GM19193 (cell line): ENCODE measurements around the gene LIN37.
A peak's percentile ranks its signal among the peaks of the same experiment; 100 is the strongest.

Source experiments
- POLR2A ChIP-seq: IDR thresholded peaks from 4 replicates; pipeline ENCODE4 v1.6.1; 2011; ENCODE audit not compliant: insufficient read depth, insufficient read length; ENCODE audit errors: extremely low read depth

LIN37 gene

GRCh38 chr19:35739275-35740107, 8.9 kb upstream of the LIN37 start:
- peak; percentile 8 for TF ChIP-seq POLR2A

- TF ChIP-seq POLR2A = no peak
Observed at GRCh38 chr19:35740108-35740422, 8.3 kb upstream of the LIN37 start.

GRCh38 chr19:35740423-35741202, 7.8 kb upstream of the LIN37 start:
- peak; percentile 80 for TF ChIP-seq POLR2A

GRCh38 chr19:35741203-35741515, 7.2 kb upstream of the LIN37 start:
- TF ChIP-seq POLR2A = no peak

GRCh38 chr19:35742121-35742724, 6.2 kb upstream of the LIN37 start, which contains the start of gene IGFLR1:
Gene IGFLR1, minus strand, starts transcription at chr19:35742452. Its CDS starts 1,272 bp downstream, at chr19:35741180.
- TF ChIP-seq POLR2A = peak; percentile 73

- TF ChIP-seq POLR2A = no peak
Observed at GRCh38 chr19:35743640-35744429, 4.5 kb upstream of the LIN37 start.

GRCh38 chr19:35744430-35745327, 3.7 kb upstream of the LIN37 start:
- peak; percentile 71 for TF ChIP-seq POLR2A

GRCh38 chr19:35745328-35746086, 2.9 kb upstream of the LIN37 start, which contains the start of the genes PSENEN and U2AF1L4:
Gene PSENEN, plus strand, starts transcription at chr19:35745651. Its CDS starts 280 bp downstream, at chr19:35745931.
Gene U2AF1L4, minus strand, starts transcription at chr19:35745418. Its CDS starts 27 bp downstream, at chr19:35745391.
- TF ChIP-seq POLR2A = peak; percentile 11

GRCh38 chr19:35746087-35746462, 2.3 kb upstream of the LIN37 start:
- TF ChIP-seq POLR2A = no peak

GRCh38 chr19:35746531-35746930, 1.8 kb upstream of the LIN37 start:
- TF ChIP-seq POLR2A = no peak

- no peak for TF ChIP-seq POLR2A
Observed at GRCh38 chr19:35750167-35750566, 1.8 kb downstream of the LIN37 start.

- TF ChIP-seq POLR2A = no peak
Observed at GRCh38 chr19:35751839-35752745, 3.7 kb downstream of the LIN37 start.

GRCh38 chr19:35752746-35753350, 4.5 kb downstream of the LIN37 start:
- TF ChIP-seq POLR2A = no peak
